HepG2 (cell line): ENCODE data around the gene POC1A. TPM values are rescaled to one million over a fixed set of nuclear protein-coding genes. Genes with fewer than 3 reads are reported as not detected.

Source experiments
- AGO2 ChIP-seq: fragments of 200-400 bp; formaldehyde crosslinking; optimal IDR thresholded peaks from 2 replicates; pipeline ENCODE3; 2017; ENCODE audit warnings: mild to moderate bottlenecking, low read depth, low read length, moderate library complexity
- CEBPB ChIP-seq: IDR thresholded peaks from 2 replicates; pipeline ENCODE4 v1.6.1; 2011; ENCODE audit warnings: low read depth, low read length, improper control_type of control experiment, borderline replicate concordance
- CEBPG ChIP-seq: IDR thresholded peaks from 2 replicates; pipeline ENCODE4 v1.6.1; 2016
- LRRFIP1 ChIP-seq: sonication (generic); formaldehyde crosslinking; conservative IDR thresholded peaks from 2 replicates; pipeline ENCODE4 v1.4.0; 2020; ENCODE audit warnings: missing genetic modification reagents
- NR1H2 ChIP-seq: sonication (generic); formaldehyde crosslinking; IDR thresholded peaks from 2 replicates; pipeline ENCODE4 v1.8.1; 2022; ENCODE audit warnings: low read depth, missing genetic modification reagents, borderline replicate concordance
- POGZ ChIP-seq: sonication (generic); formaldehyde crosslinking; IDR thresholded peaks from 2 replicates; pipeline ENCODE4 v1.4.0; 2020; ENCODE audit warnings: mild to moderate bottlenecking, missing genetic modification reagents
- PRDM4 ChIP-seq: sonication (generic); formaldehyde crosslinking; IDR thresholded peaks from 2 replicates; pipeline ENCODE4 v1.9.0; 2021; ENCODE audit warnings: missing genetic modification reagents, borderline replicate concordance
- WIZ ChIP-seq: sonication (generic); formaldehyde crosslinking; IDR thresholded peaks from 2 replicates; pipeline ENCODE4 v1.5.1; 2020; ENCODE audit warnings: mild to moderate bottlenecking, missing genetic modification reagents
- ZBTB10 ChIP-seq: sonication (generic); formaldehyde crosslinking; IDR thresholded peaks from 2 replicates; pipeline ENCODE4 v1.4.0; 2020; ENCODE audit warnings: missing genetic modification reagents, borderline replicate concordance
- ZBTB33 ChIP-seq: sonication (generic); formaldehyde crosslinking; IDR thresholded peaks from 2 replicates; pipeline ENCODE4 v1.4.0; 2020; ENCODE audit warnings: missing genetic modification reagents
- ZMYM4 ChIP-seq: sonication (generic); formaldehyde crosslinking; IDR thresholded peaks from 2 replicates; pipeline ENCODE4 v1.8.1; 2023; ENCODE audit warnings: mild to moderate bottlenecking, missing genetic modification reagents
- ZNF460 ChIP-seq: sonication (generic); formaldehyde crosslinking; IDR thresholded peaks from 2 replicates; pipeline ENCODE4 v1.5.1; 2020; ENCODE audit warnings: missing genetic modification reagents, mild to moderate bottlenecking, borderline replicate concordance
- ZNF546 ChIP-seq: sonication (generic); formaldehyde crosslinking; conservative IDR thresholded peaks from 2 replicates; pipeline ENCODE4 v1.8.1; 2023; ENCODE audit warnings: mild to moderate bottlenecking, missing genetic modification reagents
- ZNF563 ChIP-seq: sonication (generic); formaldehyde crosslinking; IDR thresholded peaks from 2 replicates; pipeline ENCODE4 v1.8.0; 2022; ENCODE audit warnings: mild to moderate bottlenecking, moderate library complexity, missing genetic modification reagents
- ZNF570 ChIP-seq: sonication (generic); formaldehyde crosslinking; IDR thresholded peaks from 2 replicates; pipeline ENCODE4 v1.4.0; 2020; ENCODE audit warnings: mild to moderate bottlenecking, missing genetic modification reagents, borderline replicate concordance
- ZNF605 ChIP-seq: sonication (generic); formaldehyde crosslinking; IDR thresholded peaks from 2 replicates; pipeline ENCODE4 v1.8.0; 2022; ENCODE audit warnings: mild to moderate bottlenecking, missing genetic modification reagents
- ZNF782 ChIP-seq: sonication (generic); formaldehyde crosslinking; IDR thresholded peaks from 2 replicates; pipeline ENCODE4 v1.4.0; 2020; ENCODE audit warnings: missing genetic modification reagents, mild to moderate bottlenecking, borderline replicate concordance
- ZSCAN31 ChIP-seq: sonication (generic); formaldehyde crosslinking; IDR thresholded peaks from 2 replicates; pipeline ENCODE4 v1.5.0; 2020; ENCODE audit warnings: low read depth, mild to moderate bottlenecking, missing genetic modification reagents
- polyA plus RNA-seq, 8 experiments: library from polyadenylated mRNA; depleted of rRNA in 3 of 8; stranded (reverse) in 7 of 8; unstranded in 1 of 8; fragments of >200 nt; fragmentation: Illumina TruSeq in 4 of 8; extraction: Trizol in 4 of 8; gene quantifications; 2 replicates each; pipeline versions ENCODE4 v1.2.1 to v1.2.3, GENCODE V29; 2011 to 2016; ENCODE audit warnings: low read depth in 4 of 8, missing spikeins in 1 of 8, mixed read lengths in 1 of 8; ENCODE audit not compliant: insufficient read depth in 1 of 8
- total RNA-seq, 5 experiments: library from RNA; depleted of rRNA; stranded (reverse); fragments of >200 nt; fragmentation: Illumina TruSeq; extraction: Trizol; gene quantifications; 2 replicates each; pipeline ENCODE4 v1.2.3, GENCODE V29; 2016; ENCODE audit warnings: low read depth in 1 of 5

The POC1A gene
- total and polyA plus RNA-seq, 2 of the 13 experiments (the other 11 are each of a cell fraction or from before 2014, with no cell fraction given) = 14.6 to 20.0 TPM

- TF ChIP-seq ZSCAN31 (CRISPR knock-in tag) = no peak; the same call in 1 of the 2 replicates
- TF ChIP-seq ZBTB33 = 0 out of 2 replicates have a peak, but pooled peaks have one; percentile 41
- no peak for TF ChIP-seq NR1H2
- TF ChIP-seq PRDM4 = no peak
- TF ChIP-seq ZNF605 (CRISPR knock-in tag) = peak; percentile 59; the same call in 1 of the 2 replicates
- TF ChIP-seq LRRFIP1 (CRISPR knock-in tag) = no peak
- TF ChIP-seq ZNF563 (CRISPR knock-in tag) = no peak
- no peak for TF ChIP-seq ZNF570 (CRISPR knock-in tag)
- TF ChIP-seq WIZ (CRISPR knock-in tag) = no peak
- no peak for TF ChIP-seq AGO2
- TF ChIP-seq POGZ (CRISPR knock-in tag) = peak; percentile 60
- peak; percentile 21; the same call in 1 of the 2 replicates for TF ChIP-seq ZNF460
- TF ChIP-seq CEBPG (CRISPR knock-in tag) = peak; percentile 98
- no peak for TF ChIP-seq ZBTB10 (CRISPR knock-in tag)
- peak; percentile 53; the same call in 1 of the 2 replicates for TF ChIP-seq ZNF782 (CRISPR knock-in tag)
- peak; percentile 98 for TF ChIP-seq CEBPB
- peak; percentile 32; the same call in 1 of the 2 replicates for TF ChIP-seq ZMYM4
- TF ChIP-seq ZNF546 (CRISPR knock-in tag) = no peak
Measured at GRCh38 chr3:52154135-52155094, at the start of gene POC1A (continued).
